ENCODE data around the gene RFESD.

DNA sequence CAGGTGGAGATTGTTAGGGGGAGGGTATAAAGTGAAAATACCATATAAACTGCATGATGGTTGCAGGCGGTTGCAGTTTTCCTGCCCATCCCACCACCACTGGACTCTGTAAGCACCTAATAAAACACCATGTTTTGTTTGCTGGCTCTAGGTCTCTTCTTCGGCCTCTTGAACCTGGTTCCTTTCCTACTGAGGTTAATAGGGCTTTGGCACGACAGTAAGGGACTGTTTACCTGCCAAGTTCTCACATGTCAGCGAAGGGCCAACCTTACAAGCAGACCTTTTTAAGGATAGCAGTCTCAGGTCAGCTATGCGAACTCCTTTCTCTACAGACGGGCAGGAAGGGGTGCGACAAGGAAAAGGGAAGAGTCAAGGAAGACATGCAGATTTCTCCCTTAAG lies 3.4 kb upstream of the RFESD start:
- TF ChIP-seq, protein P1, sequence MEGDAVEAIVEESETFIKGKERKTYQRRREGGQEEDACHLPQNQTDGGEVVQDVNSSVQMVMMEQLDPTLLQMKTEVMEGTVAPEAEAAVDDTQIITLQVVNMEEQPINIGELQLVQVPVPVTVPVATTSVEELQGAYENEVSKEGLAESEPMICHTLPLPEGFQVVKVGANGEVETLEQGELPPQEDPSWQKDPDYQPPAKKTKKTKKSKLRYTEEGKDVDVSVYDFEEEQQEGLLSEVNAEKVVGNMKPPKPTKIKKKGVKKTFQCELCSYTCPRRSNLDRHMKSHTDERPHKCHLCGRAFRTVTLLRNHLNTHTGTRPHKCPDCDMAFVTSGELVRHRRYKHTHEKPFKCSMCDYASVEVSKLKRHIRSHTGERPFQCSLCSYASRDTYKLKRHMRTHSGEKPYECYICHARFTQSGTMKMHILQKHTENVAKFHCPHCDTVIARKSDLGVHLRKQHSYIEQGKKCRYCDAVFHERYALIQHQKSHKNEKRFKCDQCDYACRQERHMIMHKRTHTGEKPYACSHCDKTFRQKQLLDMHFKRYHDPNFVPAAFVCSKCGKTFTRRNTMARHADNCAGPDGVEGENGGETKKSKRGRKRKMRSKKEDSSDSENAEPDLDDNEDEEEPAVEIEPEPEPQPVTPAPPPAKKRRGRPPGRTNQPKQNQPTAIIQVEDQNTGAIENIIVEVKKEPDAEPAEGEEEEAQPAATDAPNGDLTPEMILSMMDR (IDR thresholded peaks at IDR 0.05), result no peak
- no peak for TF ChIP-seq POLR2AphosphoS5 (IDR thresholded peaks at IDR 0.05; ENCODE audit: low read depth, low read length)
- TF ChIP-seq TCF7L2 (IDR thresholded peaks at IDR 0.05; ENCODE audit: low read depth, low read length), result no peak
- TF ChIP-seq, protein P2, sequence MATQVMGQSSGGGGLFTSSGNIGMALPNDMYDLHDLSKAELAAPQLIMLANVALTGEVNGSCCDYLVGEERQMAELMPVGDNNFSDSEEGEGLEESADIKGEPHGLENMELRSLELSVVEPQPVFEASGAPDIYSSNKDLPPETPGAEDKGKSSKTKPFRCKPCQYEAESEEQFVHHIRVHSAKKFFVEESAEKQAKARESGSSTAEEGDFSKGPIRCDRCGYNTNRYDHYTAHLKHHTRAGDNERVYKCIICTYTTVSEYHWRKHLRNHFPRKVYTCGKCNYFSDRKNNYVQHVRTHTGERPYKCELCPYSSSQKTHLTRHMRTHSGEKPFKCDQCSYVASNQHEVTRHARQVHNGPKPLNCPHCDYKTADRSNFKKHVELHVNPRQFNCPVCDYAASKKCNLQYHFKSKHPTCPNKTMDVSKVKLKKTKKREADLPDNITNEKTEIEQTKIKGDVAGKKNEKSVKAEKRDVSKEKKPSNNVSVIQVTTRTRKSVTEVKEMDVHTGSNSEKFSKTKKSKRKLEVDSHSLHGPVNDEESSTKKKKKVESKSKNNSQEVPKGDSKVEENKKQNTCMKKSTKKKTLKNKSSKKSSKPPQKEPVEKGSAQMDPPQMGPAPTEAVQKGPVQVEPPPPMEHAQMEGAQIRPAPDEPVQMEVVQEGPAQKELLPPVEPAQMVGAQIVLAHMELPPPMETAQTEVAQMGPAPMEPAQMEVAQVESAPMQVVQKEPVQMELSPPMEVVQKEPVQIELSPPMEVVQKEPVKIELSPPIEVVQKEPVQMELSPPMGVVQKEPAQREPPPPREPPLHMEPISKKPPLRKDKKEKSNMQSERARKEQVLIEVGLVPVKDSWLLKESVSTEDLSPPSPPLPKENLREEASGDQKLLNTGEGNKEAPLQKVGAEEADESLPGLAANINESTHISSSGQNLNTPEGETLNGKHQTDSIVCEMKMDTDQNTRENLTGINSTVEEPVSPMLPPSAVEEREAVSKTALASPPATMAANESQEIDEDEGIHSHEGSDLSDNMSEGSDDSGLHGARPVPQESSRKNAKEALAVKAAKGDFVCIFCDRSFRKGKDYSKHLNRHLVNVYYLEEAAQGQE (IDR thresholded peaks at IDR 0.05; ENCODE audit: insufficient read depth in 1 of 2, low read depth in 2 of 2, low read length in 1 of 2), result no peak

Measured in Panc1 (cell line).